Calu3 (cell line): ENCODE data around the gene ATF7. TPM values are rescaled to one million over a fixed set of nuclear protein-coding genes. Genes with fewer than 3 reads are reported as not detected.
A peak's percentile ranks its signal among the peaks of the same experiment; 100 is the strongest.

Experiments
- BruUV-seq: library from RNA; stranded (reverse); fragments of 400-500 nt; replicated peaks from 2 replicates; lab custom pipeline; 2021; lab: Mats Ljungman, UMichigan
- CTCF ChIA-PET: fragments of 300-600 bp; sonication (Branson Sonifier 250); formaldehyde crosslinking; loops from one replicate; lab custom pipeline; 2022; ENCODE audit warnings: antibody characterized with exemption; lab: Charles Lee
- DNase-seq: peaks from one replicate; pipeline ENCODE4 v3.0.0; 2022
- H3K27ac Mint-ChIP-seq: one replicate; pipeline ENCODE4 v1.8.0; 2022; ENCODE audit warnings: mixed read lengths; ENCODE audit not compliant: unreplicated experiment
- H3K27me3 Mint-ChIP-seq: one replicate; pipeline ENCODE4 v1.8.0; 2022; ENCODE audit warnings: mixed read lengths; ENCODE audit not compliant: unreplicated experiment
- H3K36me3 Mint-ChIP-seq: one replicate; pipeline ENCODE4 v1.8.0; 2022; ENCODE audit warnings: mild to moderate bottlenecking, moderate library complexity, mixed read lengths; ENCODE audit not compliant: insufficient read depth, unreplicated experiment
- H3K4me1 Mint-ChIP-seq: one replicate; pipeline ENCODE4 v1.8.0; 2022; ENCODE audit warnings: mild to moderate bottlenecking, low read depth, mixed read lengths; ENCODE audit not compliant: unreplicated experiment
- H3K4me3 Mint-ChIP-seq: one replicate; pipeline ENCODE4 v1.8.0; 2022; ENCODE audit warnings: mild to moderate bottlenecking, low read depth, moderate library complexity, mixed read lengths; ENCODE audit not compliant: unreplicated experiment
- H3K9me3 Mint-ChIP-seq: one replicate; pipeline ENCODE4 v1.8.0; 2022; ENCODE audit warnings: low read depth, mixed read lengths; ENCODE audit not compliant: unreplicated experiment
- intact Hi-C: fragments of 100-400 bp; cut with micrococcal nuclease; formaldehyde crosslinking; loops from one replicate; pipeline ENCODE4 v1.10.0; 2022; ENCODE audit not compliant: unreplicated experiment
- total RNA-seq: library from RNA; stranded (reverse); gene quantifications from 2 replicates; pipeline ENCODE4 v1.2.3, GENCODE V29; 2022
- TF ChIP-seq, protein P1 (sequence below): fragments of 200-600 bp; IDR thresholded peaks from one replicate; pipeline ENCODE4 v1.8.0; 2022; ENCODE audit warnings: antibody characterized with exemption; ENCODE audit not compliant: unreplicated experiment

The ATF7 gene
- total RNA-seq, 1 experiment from 2014 or later: 18.0 TPM

DNA sequence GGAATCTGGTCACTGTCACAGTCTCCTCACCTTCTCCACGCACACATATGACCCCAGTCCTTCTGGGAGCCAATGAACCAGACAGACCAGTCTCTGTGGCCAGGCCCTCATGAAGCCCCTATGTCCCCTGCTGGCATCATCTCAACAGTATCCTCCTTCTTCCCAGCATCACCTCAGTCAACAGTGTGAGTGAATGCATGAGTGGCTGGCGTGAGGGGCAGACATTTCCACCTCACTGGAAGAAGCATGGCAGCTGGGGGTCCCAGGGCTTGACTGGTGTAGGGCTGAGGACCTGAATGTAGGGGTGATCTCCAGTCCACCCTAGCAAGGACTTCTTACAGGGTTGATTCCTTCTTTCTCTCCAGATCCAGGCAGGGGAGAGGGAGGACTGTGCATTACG lies 128.7 kb downstream of the ATF7 start:
- H3K4me1 Mint-ChIP-seq: peaks cover 43% of the 10 kb centered on the region
- TF ChIP-seq, protein P1, sequence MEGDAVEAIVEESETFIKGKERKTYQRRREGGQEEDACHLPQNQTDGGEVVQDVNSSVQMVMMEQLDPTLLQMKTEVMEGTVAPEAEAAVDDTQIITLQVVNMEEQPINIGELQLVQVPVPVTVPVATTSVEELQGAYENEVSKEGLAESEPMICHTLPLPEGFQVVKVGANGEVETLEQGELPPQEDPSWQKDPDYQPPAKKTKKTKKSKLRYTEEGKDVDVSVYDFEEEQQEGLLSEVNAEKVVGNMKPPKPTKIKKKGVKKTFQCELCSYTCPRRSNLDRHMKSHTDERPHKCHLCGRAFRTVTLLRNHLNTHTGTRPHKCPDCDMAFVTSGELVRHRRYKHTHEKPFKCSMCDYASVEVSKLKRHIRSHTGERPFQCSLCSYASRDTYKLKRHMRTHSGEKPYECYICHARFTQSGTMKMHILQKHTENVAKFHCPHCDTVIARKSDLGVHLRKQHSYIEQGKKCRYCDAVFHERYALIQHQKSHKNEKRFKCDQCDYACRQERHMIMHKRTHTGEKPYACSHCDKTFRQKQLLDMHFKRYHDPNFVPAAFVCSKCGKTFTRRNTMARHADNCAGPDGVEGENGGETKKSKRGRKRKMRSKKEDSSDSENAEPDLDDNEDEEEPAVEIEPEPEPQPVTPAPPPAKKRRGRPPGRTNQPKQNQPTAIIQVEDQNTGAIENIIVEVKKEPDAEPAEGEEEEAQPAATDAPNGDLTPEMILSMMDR: no peak
- DNase-seq: no peak
- H3K27me3 Mint-ChIP-seq: peaks cover 10% of the 10 kb centered on the region
- no peak overlapping the region for H3K27ac Mint-ChIP-seq
- peaks cover 50% of the 10 kb centered on the region for H3K36me3 Mint-ChIP-seq
- no peak overlapping the region for H3K4me3 Mint-ChIP-seq
- H3K9me3 Mint-ChIP-seq: no peaks in the 10 kb centered on the region
- intact Hi-C loops: no loop called here
- BruUV-seq: no TSS peak
- CTCF ChIA-PET: no interaction called here

DNA sequence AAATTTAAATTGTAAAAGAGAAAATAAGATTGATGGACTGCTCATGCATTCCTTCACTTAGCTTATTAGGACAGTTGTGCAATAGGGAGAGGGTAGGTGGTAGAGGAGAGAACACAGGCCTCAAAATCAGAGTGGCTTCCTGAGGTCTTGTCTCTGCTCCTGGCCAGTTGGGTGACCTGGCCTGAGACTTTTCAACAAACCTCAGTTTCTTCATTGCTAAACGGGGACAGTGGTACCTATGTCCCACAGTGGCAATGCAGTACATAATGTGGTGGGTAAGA lies 129.5 kb downstream of the ATF7 start:
- DNase-seq: no peak
- Mint-ChIP-seq H3K27ac (no peak overlapping the region), H3K4me3 (no peak overlapping the region), H3K9me3 (no peaks in the 10 kb centered on the region), H3K36me3 (peaks cover 54% of the 10 kb centered on the region), H3K4me1 (peaks cover 36% of the 10 kb centered on the region), H3K27me3 (peaks cover 10% of the 10 kb centered on the region)
- TF ChIP-seq, protein P1: no peak
- no TSS peak for BruUV-seq
- intact Hi-C loops: no loop called here
- CTCF ChIA-PET: interaction anchor here (0.9 kb wide), 1 partner anchor 176 kb away, joined by 3 read pairs; the partner anchor contains the start of gene AAAS

DNA sequence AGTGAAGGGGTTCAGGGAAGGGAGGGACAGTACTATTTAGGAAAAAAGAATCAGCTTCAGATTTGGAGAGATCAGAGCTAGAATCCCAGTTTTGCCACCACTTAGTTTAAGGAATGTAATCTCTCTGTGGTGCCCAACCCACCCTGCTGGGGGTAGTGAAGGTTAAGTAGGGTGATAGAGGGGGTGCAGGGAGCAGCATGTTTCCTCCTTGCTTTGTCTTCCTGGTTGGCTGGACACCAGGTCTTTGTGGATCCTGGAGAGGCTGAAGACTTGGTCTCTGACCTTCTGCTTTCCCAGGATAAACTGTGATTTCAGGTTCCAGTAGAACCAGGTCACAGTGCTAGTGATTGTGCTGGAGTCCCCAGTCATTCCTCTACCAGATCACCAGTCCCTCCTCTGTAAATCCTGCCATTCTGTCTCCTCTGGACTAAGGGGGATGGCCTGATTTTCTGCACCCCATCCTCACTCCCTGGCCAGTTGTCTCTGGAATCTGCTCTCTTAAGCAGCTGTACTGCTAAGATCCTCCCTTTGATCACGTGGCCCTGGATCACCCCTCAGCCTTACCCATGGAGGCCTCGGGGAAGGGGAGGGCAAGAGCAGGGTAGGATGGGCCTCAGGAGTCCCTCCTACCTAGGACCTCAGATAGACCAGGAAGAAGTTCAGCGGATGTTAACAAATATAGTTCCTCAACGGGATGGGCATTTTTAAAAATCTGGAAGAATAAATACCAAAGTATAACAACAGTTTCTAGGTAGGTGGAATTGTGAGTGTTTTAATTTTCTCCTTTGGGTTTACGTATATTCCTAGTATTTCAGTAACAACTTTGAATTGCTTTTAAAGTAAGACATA lies 130.1 kb downstream of the ATF7 start:
- Mint-ChIP-seq H3K9me3 (no peaks in the 10 kb centered on the region), H3K4me1 (peaks cover 36% of the 10 kb centered on the region), H3K27ac (no peak overlapping the region), H3K36me3 (peaks cover 50% of the 10 kb centered on the region), H3K27me3 (peaks cover 10% of the 10 kb centered on the region), H3K4me3 (no peak overlapping the region)
- DNase-seq: no peak
- no TSS peak for BruUV-seq
- intact Hi-C loops: no loop called here
- TF ChIP-seq, protein P1: no peak
- CTCF ChIA-PET: interaction anchor here (0.9 to 1.2 kb wide), 2 partner anchors 12 to 175 kb away, joined by 3 to 6 read pairs; partner anchors contain the start of gene AAAS

GRCh38 chr12:53493610-53494391 lies 132.4 kb downstream of the ATF7 start:
- peak overlapping the region; percentile 75 for H3K27ac Mint-ChIP-seq
- no TSS peak for BruUV-seq
- no peak for DNase-seq
- H3K27me3 Mint-ChIP-seq: peaks cover 7% of the 10 kb centered on the region
- TF ChIP-seq, protein P1: no peak
- peak overlapping the region; percentile 96 for H3K4me3 Mint-ChIP-seq
- intact Hi-C loops: no loop called here
- no peaks in the 10 kb centered on the region for H3K9me3 Mint-ChIP-seq
- CTCF ChIA-PET: interaction anchor here (0.5 kb wide), 1 partner anchor 610 kb away, joined by 6 read pairs; no protein-coding TSS in a partner anchor
- peaks cover 26% of the 10 kb centered on the region for H3K4me1 Mint-ChIP-seq
- peaks cover 27% of the 10 kb centered on the region for H3K36me3 Mint-ChIP-seq
